GM23248 (cell line): ENCODE data around the gene SV2A.

Source experiments
- EZH2 ChIP-seq: fragments of 200-600 bp; sonication (generic); IDR thresholded peaks from 2 replicates; pipeline ENCODE4 v1.6.1; 2018; ENCODE audit warnings: antibody characterized with exemption, mild to moderate bottlenecking; ENCODE audit not compliant: insufficient read depth, poor library complexity, severe bottlenecking
- EZH2phosphoT487 ChIP-seq: fragments of 200-600 bp; sonication (generic); IDR thresholded peaks from 2 replicates; pipeline ENCODE4 v1.6.1; 2018; ENCODE audit warnings: antibody characterized with exemption, moderate library complexity, mild to moderate bottlenecking, low read depth; ENCODE audit not compliant: insufficient read depth

GRCh38 chr1:149916193-149916897, 1.3 kb downstream of the SV2A start:
- no peak for TF ChIP-seq EZH2
- no peak for TF ChIP-seq EZH2phosphoT487
